Keratinocyte (primary cell): ENCODE data around the gene AOC1. TPM values are rescaled to one million over a fixed set of nuclear protein-coding genes. Genes with fewer than 3 reads are reported as not detected.

Source experiments
- DNase-seq: peaks from one replicate; pipeline ENCODE4 v3.0.0-alpha.2; 2011; ENCODE audit warnings: low read depth, missing footprints, low spot score
- FAIRE-seq: peaks from 2 replicates; lab custom pipeline; 2011; peaks lifted over from hg19 to GRCh38; lab: Jason Lieb, UNC
- H2AFZ ChIP-seq: 2 replicates; pipeline ENCODE4 v1.6.0; 2012; ENCODE audit warnings: low read length, control low read depth, inconsistent platforms; ENCODE audit not compliant: control insufficient read depth
- H3K27ac ChIP-seq: 2 replicates; pipeline ENCODE4 v1.5.1; 2011; ENCODE audit warnings: low read length; ENCODE audit not compliant: control insufficient read depth, insufficient read depth
- H3K27me3 ChIP-seq: 3 replicates; pipeline ENCODE4 v1.6.0; 2011; ENCODE audit warnings: low read length; ENCODE audit not compliant: control insufficient read depth, insufficient read depth; ENCODE audit errors: extremely low read depth
- H3K36me3 ChIP-seq, 2 experiments: 2 replicates in 1 of 2; 3 replicates in 1 of 2; pipeline ENCODE4 v1.5.1; 2011; ENCODE audit warnings: low read length in 2 of 2, mild to moderate bottlenecking in 1 of 2; ENCODE audit not compliant: control insufficient read depth in 2 of 2, insufficient read depth in 2 of 2; ENCODE audit errors: extremely low read depth in 1 of 2
- H3K4me1 ChIP-seq: 3 replicates; pipeline ENCODE4 v1.5.1; 2011; ENCODE audit warnings: low read length; ENCODE audit not compliant: control insufficient read depth, insufficient read depth; ENCODE audit errors: extremely low read depth
- H3K4me2 ChIP-seq: 3 replicates; pipeline ENCODE4 v1.6.0; 2011; ENCODE audit warnings: low read depth, low read length; ENCODE audit not compliant: control insufficient read depth, insufficient read depth; ENCODE audit errors: extremely low read depth
- H3K4me3 ChIP-seq, 3 experiments: fragments of 200-600 bp in 1 of 3; sonication (generic) in 1 of 3; 2 replicates in 2 of 3; 3 replicates in 1 of 3; pipeline ENCODE4 v1.5.1; 2011 to 2016; ENCODE audit warnings: low read length in 3 of 3, mild to moderate bottlenecking in 3 of 3, control low read depth in 2 of 3, inconsistent platforms in 1 of 3, low read depth in 1 of 3, mixed read lengths in 1 of 3, mixed run types in 1 of 3, moderate library complexity in 1 of 3; ENCODE audit not compliant: control insufficient read depth in 2 of 3, insufficient read depth in 2 of 3; ENCODE audit errors: extremely low read depth in 1 of 3
- H3K79me2 ChIP-seq: 2 replicates; pipeline ENCODE4 v1.6.0; 2012; ENCODE audit warnings: low read length; ENCODE audit not compliant: control insufficient read depth, insufficient read depth
- H3K9ac ChIP-seq: 3 replicates; pipeline ENCODE4 v1.6.0; 2011; ENCODE audit warnings: low read length; ENCODE audit not compliant: control insufficient read depth, insufficient read depth; ENCODE audit errors: extremely low read depth
- H3K9me1 ChIP-seq: 3 replicates; pipeline ENCODE4 v1.6.0; 2011; ENCODE audit warnings: low read length; ENCODE audit not compliant: control insufficient read depth, insufficient read depth; ENCODE audit errors: extremely low read depth
- H3K9me3 ChIP-seq: 2 replicates; pipeline ENCODE4 v1.5.1; 2012; ENCODE audit warnings: low read depth, low read length; ENCODE audit not compliant: control insufficient read depth
- H4K20me1 ChIP-seq: 3 replicates; pipeline ENCODE4 v1.6.0; 2011; ENCODE audit warnings: low read length; ENCODE audit not compliant: control insufficient read depth, insufficient read depth; ENCODE audit errors: extremely low read depth
- EZH2 ChIP-seq: IDR thresholded peaks from one replicate; pipeline ENCODE4 v1.6.1; 2012; ENCODE audit warnings: inconsistent platforms, mild to moderate bottlenecking, low read length, moderate library complexity
- dilution Hi-C: fragments of 300-500 bp; cut with MboI; formaldehyde crosslinking; loops from one replicate; pipeline ENCODE4 v1.7.0; 2020; ENCODE audit warnings: low sequenced_read_pairs; ENCODE audit not compliant: extremely low pct_ligation_motif_present
- polyA plus RNA-seq, 5 experiments: library from polyadenylated mRNA; depleted of rRNA in 3 of 5; stranded (reverse) in 3 of 5; stranded (forward) in 1 of 5; unstranded in 1 of 5; fragments of >200 nt; gene quantifications; 1 replicate in 1 of 5; 2 replicates in 3 of 5; 3 replicates in 1 of 5; pipeline versions ENCODE4 v1.2.1 to v1.2.3, GENCODE V29; 2011 to 2012; ENCODE audit warnings: missing spikeins in 2 of 5, low read depth in 1 of 5, low replicate concordance in 1 of 5
- TF ChIP-seq, protein P1 (sequence below), 3 experiments: IDR thresholded peaks in 1 of 3; conservative IDR thresholded peaks in 1 of 3; optimal IDR thresholded peaks in 1 of 3; 2 replicates in 2 of 3; 3 replicates in 1 of 3; pipeline versions ENCODE3 to v1.5.1; 2011; ENCODE audit warnings: low read length in 3 of 3, mild to moderate bottlenecking in 3 of 3, moderate library complexity in 2 of 3, control low read depth in 1 of 3, inconsistent platforms in 1 of 3; ENCODE audit not compliant: insufficient read depth in 2 of 3; ENCODE audit errors: extremely low read depth in 1 of 3

Gene AOC1
- polyA plus RNA-seq, 1 donor (not counting 4 experiments of a cell fraction or from before 2014, with no cell fraction given), result not detected

DNA sequence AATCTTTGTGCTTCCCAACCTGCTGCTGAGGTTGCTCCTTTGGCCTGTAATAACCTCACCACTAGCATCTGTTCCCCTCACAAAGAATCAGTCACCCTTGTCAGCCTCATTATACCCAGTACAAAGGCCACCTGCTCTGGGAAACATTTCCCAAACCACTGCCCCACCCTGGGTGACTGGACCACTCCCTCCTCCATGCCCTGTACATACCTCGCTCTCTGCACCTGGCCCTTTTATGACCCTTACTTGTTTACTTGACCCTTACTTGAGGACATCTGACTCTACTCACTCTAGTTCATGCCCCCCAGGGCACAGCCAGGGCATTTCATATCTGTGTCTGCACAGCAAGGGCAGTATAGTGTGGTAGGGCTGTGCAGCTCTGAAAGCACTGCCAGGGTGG lies 21.4 kb upstream of the AOC1 start:
- no peak overlapping the region for H3K27ac ChIP-seq
- no peaks in the 10 kb centered on the region for H3K9me1 ChIP-seq
- H3K4me2 ChIP-seq, result no peak overlapping the region
- H4K20me1 ChIP-seq, result no peaks in the 10 kb centered on the region
- H2AFZ ChIP-seq, result no peak overlapping the region
- no peaks in the 10 kb centered on the region for H3K9me3 ChIP-seq
- no peak overlapping the region for H3K9ac ChIP-seq
- TF ChIP-seq EZH2, result no peak
- TF ChIP-seq, protein P1, sequence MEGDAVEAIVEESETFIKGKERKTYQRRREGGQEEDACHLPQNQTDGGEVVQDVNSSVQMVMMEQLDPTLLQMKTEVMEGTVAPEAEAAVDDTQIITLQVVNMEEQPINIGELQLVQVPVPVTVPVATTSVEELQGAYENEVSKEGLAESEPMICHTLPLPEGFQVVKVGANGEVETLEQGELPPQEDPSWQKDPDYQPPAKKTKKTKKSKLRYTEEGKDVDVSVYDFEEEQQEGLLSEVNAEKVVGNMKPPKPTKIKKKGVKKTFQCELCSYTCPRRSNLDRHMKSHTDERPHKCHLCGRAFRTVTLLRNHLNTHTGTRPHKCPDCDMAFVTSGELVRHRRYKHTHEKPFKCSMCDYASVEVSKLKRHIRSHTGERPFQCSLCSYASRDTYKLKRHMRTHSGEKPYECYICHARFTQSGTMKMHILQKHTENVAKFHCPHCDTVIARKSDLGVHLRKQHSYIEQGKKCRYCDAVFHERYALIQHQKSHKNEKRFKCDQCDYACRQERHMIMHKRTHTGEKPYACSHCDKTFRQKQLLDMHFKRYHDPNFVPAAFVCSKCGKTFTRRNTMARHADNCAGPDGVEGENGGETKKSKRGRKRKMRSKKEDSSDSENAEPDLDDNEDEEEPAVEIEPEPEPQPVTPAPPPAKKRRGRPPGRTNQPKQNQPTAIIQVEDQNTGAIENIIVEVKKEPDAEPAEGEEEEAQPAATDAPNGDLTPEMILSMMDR (optimal IDR thresholded peaks at IDR 0.05 in 1 of 3, IDR thresholded peaks at IDR 0.05 in 1 of 3, conservative IDR thresholded peaks at IDR 0.05 in 1 of 3; ENCODE audit: extremely low read depth in 1 of 3, insufficient read depth in 2 of 3, low read length in 3 of 3), result no peak
- no peaks in the 10 kb centered on the region for H3K27me3 ChIP-seq
- no peak for FAIRE-seq
- H3K4me3 ChIP-seq, result no peak overlapping the region
- dilution Hi-C loops, result no loop called here
- no peak for DNase-seq
- no peaks in the 10 kb centered on the region for H3K36me3 ChIP-seq
- no peaks in the 10 kb centered on the region for H3K4me1 ChIP-seq
- no peaks in the 10 kb centered on the region for H3K79me2 ChIP-seq

DNA sequence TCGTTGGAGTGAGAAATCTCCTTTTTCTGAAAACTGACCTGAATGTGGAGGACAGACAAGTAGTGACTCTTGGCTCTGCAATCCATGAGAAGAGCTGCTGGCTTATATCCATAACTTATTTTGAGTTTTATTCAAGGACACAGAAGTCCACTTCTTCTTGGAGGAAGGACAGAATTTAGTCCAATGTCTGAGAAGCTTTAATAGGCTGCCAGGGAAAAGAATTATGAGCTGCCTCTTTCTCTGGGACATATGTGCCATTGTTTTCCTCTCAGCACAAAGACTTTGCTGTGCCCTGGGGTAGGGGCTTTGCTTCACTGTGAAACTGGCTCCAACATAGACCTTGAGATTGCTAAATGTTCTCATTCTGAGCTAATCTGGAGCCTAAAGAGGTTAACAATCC lies 20.5 kb upstream of the AOC1 start:
- no peak overlapping the region for H3K4me3 ChIP-seq
- no peak overlapping the region for H3K4me2 ChIP-seq
- H3K4me1 ChIP-seq, result no peaks in the 10 kb centered on the region
- no peaks in the 10 kb centered on the region for H3K36me3 ChIP-seq
- no peak for TF ChIP-seq EZH2
- TF ChIP-seq, protein P1 (optimal IDR thresholded peaks at IDR 0.05 in 1 of 3, IDR thresholded peaks at IDR 0.05 in 1 of 3, conservative IDR thresholded peaks at IDR 0.05 in 1 of 3; ENCODE audit: extremely low read depth in 1 of 3, insufficient read depth in 2 of 3, low read length in 3 of 3), result no peak
- no peaks in the 10 kb centered on the region for H3K9me1 ChIP-seq
- H3K27me3 ChIP-seq, result no peaks in the 10 kb centered on the region
- no peaks in the 10 kb centered on the region for H3K9me3 ChIP-seq
- no peak for FAIRE-seq
- DNase-seq, result no peak
- no peaks in the 10 kb centered on the region for H4K20me1 ChIP-seq
- H3K9ac ChIP-seq, result no peak overlapping the region
- H2AFZ ChIP-seq, result no peak overlapping the region
- no peak overlapping the region for H3K27ac ChIP-seq
- dilution Hi-C loops, result no loop called here
- H3K79me2 ChIP-seq, result no peaks in the 10 kb centered on the region
